ENCODE data around the gene SLC43A3. TPM values are rescaled to one million over a fixed set of nuclear protein-coding genes. Genes with fewer than 3 reads are reported as not detected.
A peak's percentile ranks its signal among the peaks of the same experiment; 100 is the strongest.

The SLC43A3 gene
- total and polyA plus RNA-seq, 12 donors, result 12.1 to 36.2 (median 19.8) TPM

DNA sequence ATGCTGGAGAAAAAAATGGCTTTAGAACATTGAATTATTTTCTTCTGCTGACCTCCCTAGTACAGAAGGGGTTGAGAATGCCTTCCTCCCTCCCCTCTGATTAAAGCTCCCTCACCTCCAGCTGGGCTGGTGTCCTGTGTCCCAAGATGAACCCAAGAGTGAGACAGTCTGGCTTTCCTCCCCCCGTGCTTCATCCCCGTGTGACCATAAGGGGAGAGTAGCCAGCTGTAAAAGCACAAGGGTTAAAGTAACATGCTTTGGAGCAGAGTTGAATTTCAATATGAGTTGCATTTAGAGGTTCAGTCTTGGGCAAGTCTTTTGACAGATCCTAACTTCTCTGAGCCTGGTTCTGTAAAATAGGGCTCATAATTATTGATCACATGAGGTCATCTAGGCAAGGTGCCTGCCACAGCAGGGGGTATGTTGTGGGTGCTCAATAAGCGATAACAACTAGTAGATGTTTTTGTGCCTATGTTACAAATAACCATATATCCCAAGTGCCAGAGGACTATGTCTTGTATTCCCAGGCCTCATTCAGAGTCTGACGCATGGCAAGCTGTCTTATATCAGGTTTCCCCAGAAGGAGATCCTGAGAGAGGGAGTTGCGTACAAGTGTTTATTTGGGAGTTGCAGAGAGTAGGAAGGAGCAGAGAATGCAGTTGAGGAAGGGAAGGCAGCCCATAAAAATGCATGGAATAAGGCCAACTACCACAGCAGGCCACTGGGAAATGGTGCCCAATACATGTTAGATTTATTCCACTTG, 40.6 kb downstream of the SLC43A3 start:
- Histone ChIP-seq H3K36me3 (no peaks in the 10 kb centered on the region), H3K9me3 (no peaks in the 10 kb centered on the region), H3K4me1 (peaks cover 0 to 16% (median 0%) of the 10 kb centered on the region in 9 donors), H3K27me3 (no peaks in the 10 kb centered on the region), H3K27ac (peak overlapping the region in 2 of 10 donors; percentile 43 to 55), H3K4me3 (no peak overlapping the region)
- ATAC-seq (peak in 3 of 8 donors; percentile 37 to 81 (median 40)), DNase-seq (peak in 1 of 2 donors; percentile 20)
- 65 to 69% methylated on average over 5 of the region's 5 CpGs for WGBS, 2 donors
- intact Hi-C loops (cut with DNase I), result loop anchor here in 1 of 10 donors (2.0 kb wide), 1 partner anchor 70 kb away; no protein-coding TSS in a partner anchor
- TF ChIP-seq, protein P1, sequence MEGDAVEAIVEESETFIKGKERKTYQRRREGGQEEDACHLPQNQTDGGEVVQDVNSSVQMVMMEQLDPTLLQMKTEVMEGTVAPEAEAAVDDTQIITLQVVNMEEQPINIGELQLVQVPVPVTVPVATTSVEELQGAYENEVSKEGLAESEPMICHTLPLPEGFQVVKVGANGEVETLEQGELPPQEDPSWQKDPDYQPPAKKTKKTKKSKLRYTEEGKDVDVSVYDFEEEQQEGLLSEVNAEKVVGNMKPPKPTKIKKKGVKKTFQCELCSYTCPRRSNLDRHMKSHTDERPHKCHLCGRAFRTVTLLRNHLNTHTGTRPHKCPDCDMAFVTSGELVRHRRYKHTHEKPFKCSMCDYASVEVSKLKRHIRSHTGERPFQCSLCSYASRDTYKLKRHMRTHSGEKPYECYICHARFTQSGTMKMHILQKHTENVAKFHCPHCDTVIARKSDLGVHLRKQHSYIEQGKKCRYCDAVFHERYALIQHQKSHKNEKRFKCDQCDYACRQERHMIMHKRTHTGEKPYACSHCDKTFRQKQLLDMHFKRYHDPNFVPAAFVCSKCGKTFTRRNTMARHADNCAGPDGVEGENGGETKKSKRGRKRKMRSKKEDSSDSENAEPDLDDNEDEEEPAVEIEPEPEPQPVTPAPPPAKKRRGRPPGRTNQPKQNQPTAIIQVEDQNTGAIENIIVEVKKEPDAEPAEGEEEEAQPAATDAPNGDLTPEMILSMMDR (IDR thresholded peaks at IDR 0.05), result no peak

DNA sequence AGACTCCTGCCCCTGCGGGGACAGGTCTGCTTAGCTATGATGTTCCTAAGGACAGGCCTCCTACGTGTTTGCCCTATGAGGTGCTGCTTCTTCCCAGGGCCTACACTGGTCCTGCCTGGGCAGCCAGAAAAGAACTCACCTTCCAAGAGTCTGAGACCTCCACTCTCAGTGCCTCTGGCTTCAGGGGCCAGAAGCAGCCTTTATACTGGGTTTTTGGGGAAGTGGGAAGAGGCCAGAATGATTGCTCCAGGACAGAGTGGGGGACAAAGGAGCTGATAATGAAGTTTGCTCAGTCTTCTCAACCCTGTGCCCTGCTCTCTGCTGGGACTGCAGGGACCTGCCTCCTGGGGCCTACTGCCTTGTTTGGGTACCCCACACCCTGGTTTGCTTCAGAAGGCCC, 45.9 kb downstream of the SLC43A3 start, which contains the start of gene PRG3:
Gene PRG3, minus strand, starts transcription at position 176 of the 400 bp plus-strand sequence. CDS start 442 bp downstream, outside the sequence.
- Histone ChIP-seq H3K9me3 (no peaks in the 10 kb centered on the region), H3K4me3 (no peak within 1 kb of the TSS), H3K27me3 (peaks cover 0 to 10% (median 0%) of the 10 kb centered on the region in 7 donors), H3K36me3 (no peaks in the 10 kb centered on the region), H3K4me1 (no peaks in the 10 kb centered on the region), H3K27ac (no peak within 1 kb of the TSS)
- DNase-seq (no peak), ATAC-seq (no peak)
- WGBS, 2 donors, result 68 to 74% methylated on average over 2 of the region's 2 CpGs
- intact Hi-C loops (cut with DNase I), result no loop called here
- TF ChIP-seq, protein P1 (IDR thresholded peaks at IDR 0.05), result no peak

DNA sequence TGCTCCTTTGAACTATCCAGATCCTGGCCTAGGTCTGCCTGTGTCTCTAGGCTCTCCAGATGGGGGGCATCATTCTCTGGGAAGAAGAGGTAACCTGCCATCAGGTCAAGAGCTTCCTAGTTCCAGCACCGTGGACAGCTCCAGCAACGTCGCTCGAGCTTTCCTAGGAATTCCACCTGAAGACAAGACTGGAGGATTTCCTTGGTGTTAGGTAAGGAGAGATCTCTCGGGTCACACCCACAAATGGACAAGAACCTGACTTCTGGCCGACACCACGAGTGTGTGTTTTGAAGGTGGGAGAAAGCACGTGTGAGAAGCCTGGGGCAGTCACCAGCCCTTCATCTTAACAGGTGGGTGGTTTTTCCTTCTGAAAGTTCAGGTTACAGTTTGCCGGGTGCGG, 47.2 kb downstream of the SLC43A3 start:
- Histone ChIP-seq H3K4me1 (peaks cover 0 to 6% (median 0%) of the 10 kb centered on the region in 9 donors), H3K27ac (no peak overlapping the region), H3K4me3 (no peak overlapping the region), H3K9me3 (no peaks in the 10 kb centered on the region), H3K36me3 (no peaks in the 10 kb centered on the region), H3K27me3 (peaks cover 0 to 10% (median 0%) of the 10 kb centered on the region in 7 donors)
- intact Hi-C loops (cut with DNase I), result no loop called here
- WGBS, 2 donors, result 25% methylated on average over 10 of the region's 10 CpGs
- TF ChIP-seq, protein P1 (IDR thresholded peaks at IDR 0.05), result no peak
- DNase-seq (no peak), ATAC-seq (no peak)

DNA sequence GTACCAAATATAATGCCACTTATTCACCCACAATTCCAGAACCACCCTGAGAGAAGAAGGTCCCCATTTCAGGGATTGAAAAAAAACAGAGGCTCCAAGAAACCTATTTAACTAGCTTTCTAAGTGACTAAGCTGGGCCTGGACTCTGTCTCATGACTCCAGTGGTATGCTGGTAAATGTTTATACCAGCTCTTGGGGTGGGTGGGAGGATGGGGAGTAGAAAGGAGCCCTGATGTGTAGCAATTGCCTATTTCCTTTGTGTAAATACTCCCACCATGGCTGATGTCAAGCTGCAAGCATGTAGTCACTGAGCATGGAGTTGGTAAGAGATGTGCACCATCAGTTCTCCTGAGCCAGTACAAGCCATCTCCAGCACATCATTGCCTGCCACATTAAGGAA, 48.7 kb downstream of the SLC43A3 start:
- H3K27me3 ChIP-seq, result peaks cover 0 to 10% (median 0%) of the 10 kb centered on the region in 7 donors
- no peak overlapping the region for H3K4me3 ChIP-seq
- H3K4me1 ChIP-seq, result peaks cover 0 to 12% (median 3%) of the 10 kb centered on the region in 9 donors
- H3K36me3 ChIP-seq, result no peaks in the 10 kb centered on the region
- TF ChIP-seq, protein P1 (IDR thresholded peaks at IDR 0.05), result no peak
- DNase-seq (no peak), ATAC-seq (no peak)
- no peaks in the 10 kb centered on the region for H3K9me3 ChIP-seq
- intact Hi-C loops (cut with DNase I), result no loop called here
- H3K27ac ChIP-seq, result no peak overlapping the region
